ENCODE data around the gene ITGAE. TPM values are rescaled to one million over a fixed set of nuclear protein-coding genes. Genes with fewer than 3 reads are reported as not detected.
"Not testable (repeated sequence)": the region's sequence is repeated elsewhere in the genome, so short reads cannot be mapped to it uniquely, and the experiment has no call there.

ITGAE gene
- total RNA-seq, 4 donors from 2014 or later, result 2.8 to 46.8 (median 14.2) TPM

DNA sequence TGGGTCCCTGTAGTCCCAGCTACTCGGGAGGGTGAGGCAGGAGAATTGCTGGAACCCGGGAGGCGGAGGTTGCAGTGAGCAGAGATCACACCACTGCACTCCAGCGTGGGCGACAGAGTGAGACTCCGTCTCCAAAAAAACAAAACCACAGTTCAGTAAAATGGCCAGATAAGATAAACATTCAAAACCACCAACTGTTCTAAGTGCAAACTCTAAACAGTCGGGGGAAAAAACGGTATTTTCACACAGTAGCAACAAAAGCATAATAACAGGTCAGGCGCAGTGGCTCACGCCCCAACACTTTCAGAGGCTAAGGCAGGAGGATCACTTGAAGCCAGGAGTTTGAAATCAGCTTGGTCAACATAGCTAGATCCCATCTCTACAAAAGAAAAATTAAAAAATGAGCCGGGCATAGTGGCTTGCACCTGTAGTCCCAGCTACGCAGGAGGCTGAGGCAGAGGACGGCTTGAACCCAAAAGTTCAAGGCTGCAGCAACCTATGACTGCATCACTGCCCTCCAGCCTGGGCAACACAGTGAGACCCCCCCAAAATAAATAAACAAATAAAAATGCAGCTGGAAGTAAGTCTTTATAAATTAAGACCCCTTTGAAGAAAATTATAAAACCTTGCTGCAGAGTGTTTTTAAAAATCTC, 88.1 kb downstream of the ITGAE start:
- no peaks in the 10 kb centered on the region for H3K4me1 ChIP-seq
- no peak overlapping the region for H3K27ac ChIP-seq
- H3K9me3 ChIP-seq, result no peaks in the 10 kb centered on the region
- DNase-seq, result no peak
- intact Hi-C loops (cut with DNase I; ENCODE audit: low total_unique reads), result no loop called here
- no peak overlapping the region for H3K4me3 ChIP-seq
- TF ChIP-seq, protein P1, sequence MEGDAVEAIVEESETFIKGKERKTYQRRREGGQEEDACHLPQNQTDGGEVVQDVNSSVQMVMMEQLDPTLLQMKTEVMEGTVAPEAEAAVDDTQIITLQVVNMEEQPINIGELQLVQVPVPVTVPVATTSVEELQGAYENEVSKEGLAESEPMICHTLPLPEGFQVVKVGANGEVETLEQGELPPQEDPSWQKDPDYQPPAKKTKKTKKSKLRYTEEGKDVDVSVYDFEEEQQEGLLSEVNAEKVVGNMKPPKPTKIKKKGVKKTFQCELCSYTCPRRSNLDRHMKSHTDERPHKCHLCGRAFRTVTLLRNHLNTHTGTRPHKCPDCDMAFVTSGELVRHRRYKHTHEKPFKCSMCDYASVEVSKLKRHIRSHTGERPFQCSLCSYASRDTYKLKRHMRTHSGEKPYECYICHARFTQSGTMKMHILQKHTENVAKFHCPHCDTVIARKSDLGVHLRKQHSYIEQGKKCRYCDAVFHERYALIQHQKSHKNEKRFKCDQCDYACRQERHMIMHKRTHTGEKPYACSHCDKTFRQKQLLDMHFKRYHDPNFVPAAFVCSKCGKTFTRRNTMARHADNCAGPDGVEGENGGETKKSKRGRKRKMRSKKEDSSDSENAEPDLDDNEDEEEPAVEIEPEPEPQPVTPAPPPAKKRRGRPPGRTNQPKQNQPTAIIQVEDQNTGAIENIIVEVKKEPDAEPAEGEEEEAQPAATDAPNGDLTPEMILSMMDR (IDR thresholded peaks at IDR 0.05), result no peak
- no peak for TF ChIP-seq POLR2A (IDR thresholded peaks at IDR 0.05)
- no peaks in the 10 kb centered on the region for H3K36me3 ChIP-seq
- no peaks in the 10 kb centered on the region for H3K27me3 ChIP-seq

DNA sequence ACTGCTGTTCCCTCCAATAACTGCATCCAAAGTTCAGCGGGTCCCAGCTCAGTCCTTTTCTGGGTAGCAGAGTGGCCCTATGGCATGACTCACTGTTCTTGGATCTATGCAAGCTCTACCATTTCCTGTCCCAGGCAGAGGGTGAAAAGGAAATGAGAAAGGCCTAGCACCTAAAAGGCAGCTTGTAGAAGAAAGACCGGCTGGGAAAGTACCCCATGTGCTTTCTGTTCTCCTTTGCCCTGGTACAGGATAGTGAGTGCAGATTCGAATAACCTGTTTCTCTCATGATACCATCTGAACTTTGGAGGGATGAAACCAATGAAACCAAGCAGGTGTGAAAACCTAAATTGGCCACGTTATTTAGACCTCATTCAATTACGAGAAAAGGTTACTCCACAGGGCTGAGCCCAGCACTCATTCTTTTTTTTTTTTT, 90.0 kb downstream of the ITGAE start:
- no peak overlapping the region for H3K4me3 ChIP-seq
- no peaks in the 10 kb centered on the region for H3K4me1 ChIP-seq
- H3K27ac ChIP-seq, result no peak overlapping the region
- no peaks in the 10 kb centered on the region for H3K36me3 ChIP-seq
- H3K9me3 ChIP-seq, result no peaks in the 10 kb centered on the region
- DNase-seq, result no peak
- intact Hi-C loops (cut with DNase I; ENCODE audit: low total_unique reads), result no loop called here
- no peaks in the 10 kb centered on the region for H3K27me3 ChIP-seq
- TF ChIP-seq POLR2A (IDR thresholded peaks at IDR 0.05), result no peak
- TF ChIP-seq, protein P1 (IDR thresholded peaks at IDR 0.05), result no peak

DNA sequence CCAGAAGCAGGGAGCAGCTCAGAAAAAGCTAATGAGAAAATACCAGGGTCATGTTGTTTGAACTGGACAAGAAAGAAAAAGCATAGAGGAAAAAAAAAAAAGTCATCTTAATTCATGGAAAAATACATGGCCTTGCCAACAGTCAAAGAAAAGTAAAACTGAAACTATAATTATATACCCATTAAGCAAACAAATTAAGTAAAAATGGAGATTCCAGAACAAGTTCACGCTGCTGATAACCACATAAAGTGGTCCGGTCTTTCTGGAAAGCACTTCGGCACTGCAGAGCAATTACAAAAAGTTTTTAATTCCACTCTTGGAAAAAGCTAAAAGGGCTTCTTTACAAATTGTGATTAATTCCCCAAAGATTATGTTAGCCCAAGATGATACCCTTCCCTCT, 92.6 kb downstream of the ITGAE start:
- H3K36me3 ChIP-seq, result no peaks in the 10 kb centered on the region
- no peak overlapping the region for H3K27ac ChIP-seq
- H3K27me3 ChIP-seq, result no peaks in the 10 kb centered on the region
- intact Hi-C loops (cut with DNase I; ENCODE audit: low total_unique reads), result no loop called here
- no peaks in the 10 kb centered on the region for H3K9me3 ChIP-seq
- H3K4me3 ChIP-seq, result no peak overlapping the region
- TF ChIP-seq, protein P1 (IDR thresholded peaks at IDR 0.05), result no peak
- TF ChIP-seq POLR2A (IDR thresholded peaks at IDR 0.05), result no peak
- no peaks in the 10 kb centered on the region for H3K4me1 ChIP-seq
- DNase-seq, result no peak

DNA sequence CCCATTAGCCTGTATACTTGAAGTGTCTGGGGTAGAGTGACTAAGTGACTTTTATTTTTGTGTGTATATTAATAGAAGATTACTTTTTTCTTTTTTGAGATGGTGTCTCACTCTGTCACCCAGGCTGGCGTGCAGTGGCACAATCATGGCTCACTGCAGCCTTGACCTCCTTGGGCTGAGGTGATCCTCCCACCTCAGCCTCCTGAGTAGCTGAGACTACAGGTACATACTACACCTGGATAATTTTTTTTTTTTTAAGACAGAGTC, 95.3 kb downstream of the ITGAE start:
- DNase-seq; H3K36me3 ChIP-seq; intact Hi-C loops (cut with DNase I; ENCODE audit: low total_unique reads); H3K27ac ChIP-seq; H3K27me3 ChIP-seq; H3K4me3 ChIP-seq; H3K9me3 ChIP-seq; H3K4me1 ChIP-seq: not testable (repeated sequence)

DNA sequence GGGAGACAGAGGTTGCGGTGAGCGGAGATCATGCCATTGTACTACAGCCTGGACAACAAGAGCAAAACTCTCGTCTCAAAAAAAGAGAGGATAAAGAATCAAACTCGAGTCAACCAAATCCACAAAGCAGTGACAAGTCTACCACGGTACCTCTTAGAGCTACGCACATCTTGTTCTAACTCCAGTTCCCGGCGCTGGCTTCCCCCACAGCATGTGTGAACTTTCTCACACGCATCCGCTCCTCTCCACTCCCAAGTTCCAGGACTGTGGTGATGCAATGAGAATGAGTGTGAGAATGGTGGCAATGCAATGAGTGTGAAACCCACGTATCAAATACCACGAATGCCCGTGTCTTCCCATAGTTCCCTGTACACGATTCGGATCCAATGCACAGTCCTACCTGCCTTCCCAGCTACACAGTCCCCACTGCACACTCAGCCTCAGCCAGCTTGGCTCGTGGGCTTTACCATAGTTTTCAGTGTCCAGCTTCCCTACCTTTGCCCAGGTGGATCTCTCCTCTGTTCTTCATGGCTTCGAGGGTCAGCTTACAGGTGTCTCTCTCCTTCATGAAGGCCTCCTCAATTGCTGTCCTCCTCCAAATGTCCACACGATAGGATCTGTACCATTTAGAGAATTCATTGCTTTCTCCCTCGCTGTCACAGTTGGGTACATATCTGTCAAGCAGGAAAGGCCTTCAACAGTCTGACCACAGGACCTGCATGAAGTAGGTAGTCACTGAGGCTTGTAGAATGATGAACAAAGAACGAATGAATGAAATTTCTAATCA, 95.9 kb downstream of the ITGAE start:
- no peaks in the 10 kb centered on the region for H3K9me3 ChIP-seq
- H3K27ac ChIP-seq, result no peak overlapping the region
- TF ChIP-seq POLR2A (IDR thresholded peaks at IDR 0.05), result no peak
- TF ChIP-seq, protein P1 (IDR thresholded peaks at IDR 0.05), result no peak
- H3K4me3 ChIP-seq, result no peak overlapping the region
- no peaks in the 10 kb centered on the region for H3K27me3 ChIP-seq
- no peak for DNase-seq
- no peaks in the 10 kb centered on the region for H3K4me1 ChIP-seq
- H3K36me3 ChIP-seq, result no peaks in the 10 kb centered on the region
- intact Hi-C loops (cut with DNase I; ENCODE audit: low total_unique reads), result no loop called here

DNA sequence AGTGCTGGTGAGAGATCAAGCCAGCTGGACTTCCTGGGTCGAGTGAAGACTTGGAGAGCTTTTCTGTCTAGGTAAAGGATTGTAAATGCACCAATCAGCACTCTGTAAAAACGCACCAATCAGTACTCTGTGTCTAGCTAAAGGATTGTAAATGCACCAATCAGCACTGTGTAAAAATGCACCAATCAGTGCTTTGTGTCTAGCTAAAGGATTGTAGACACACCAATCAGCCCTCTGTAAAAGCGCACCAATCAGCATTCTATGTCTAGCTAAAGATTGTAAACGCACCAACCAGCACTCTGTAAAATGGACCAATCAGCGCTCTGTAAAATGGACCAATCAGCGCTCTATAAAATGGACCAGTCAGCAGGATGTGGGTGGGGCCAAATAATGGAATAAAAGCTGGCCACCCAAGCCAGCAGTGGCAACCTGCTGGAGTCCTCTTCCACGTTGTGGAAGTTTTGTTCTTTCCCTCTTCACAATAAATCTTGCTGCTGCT, 98.9 kb downstream of the ITGAE start:
- H3K36me3 ChIP-seq; H3K4me1 ChIP-seq; H3K9me3 ChIP-seq; H3K4me3 ChIP-seq; H3K27me3 ChIP-seq; DNase-seq; intact Hi-C loops (cut with DNase I; ENCODE audit: low total_unique reads); H3K27ac ChIP-seq: not testable (repeated sequence)
